ENCODE data around the gene MUC3A.

DNA sequence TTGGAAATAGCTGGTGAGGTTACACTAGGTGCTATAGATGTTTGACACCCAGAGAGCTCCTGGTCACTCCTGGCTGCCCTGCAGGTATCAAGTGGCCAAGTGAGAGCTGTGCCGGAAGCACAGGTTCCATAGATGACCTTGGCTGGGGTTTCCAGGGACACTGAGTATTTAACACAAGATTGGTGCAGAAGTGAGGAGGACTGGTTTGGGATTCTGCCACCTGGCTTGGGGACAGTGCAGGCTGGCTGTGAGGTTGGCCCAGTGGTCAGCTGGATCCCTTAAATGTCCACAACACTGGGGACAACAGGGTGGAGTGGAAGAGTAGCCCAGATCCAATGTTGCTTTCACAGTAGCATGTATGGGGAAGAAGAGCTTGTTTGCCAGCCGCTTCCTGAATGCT is 48.4 kb upstream of the MUC3A start:
- TF ChIP-seq, protein P1, sequence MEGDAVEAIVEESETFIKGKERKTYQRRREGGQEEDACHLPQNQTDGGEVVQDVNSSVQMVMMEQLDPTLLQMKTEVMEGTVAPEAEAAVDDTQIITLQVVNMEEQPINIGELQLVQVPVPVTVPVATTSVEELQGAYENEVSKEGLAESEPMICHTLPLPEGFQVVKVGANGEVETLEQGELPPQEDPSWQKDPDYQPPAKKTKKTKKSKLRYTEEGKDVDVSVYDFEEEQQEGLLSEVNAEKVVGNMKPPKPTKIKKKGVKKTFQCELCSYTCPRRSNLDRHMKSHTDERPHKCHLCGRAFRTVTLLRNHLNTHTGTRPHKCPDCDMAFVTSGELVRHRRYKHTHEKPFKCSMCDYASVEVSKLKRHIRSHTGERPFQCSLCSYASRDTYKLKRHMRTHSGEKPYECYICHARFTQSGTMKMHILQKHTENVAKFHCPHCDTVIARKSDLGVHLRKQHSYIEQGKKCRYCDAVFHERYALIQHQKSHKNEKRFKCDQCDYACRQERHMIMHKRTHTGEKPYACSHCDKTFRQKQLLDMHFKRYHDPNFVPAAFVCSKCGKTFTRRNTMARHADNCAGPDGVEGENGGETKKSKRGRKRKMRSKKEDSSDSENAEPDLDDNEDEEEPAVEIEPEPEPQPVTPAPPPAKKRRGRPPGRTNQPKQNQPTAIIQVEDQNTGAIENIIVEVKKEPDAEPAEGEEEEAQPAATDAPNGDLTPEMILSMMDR (IDR thresholded peaks at IDR 0.05), result no peak
- TF ChIP-seq POLR2A (IDR thresholded peaks at IDR 0.05), result no peak
